ENCODE results near the gene SPATA21.

Gene SPATA21

DNA sequence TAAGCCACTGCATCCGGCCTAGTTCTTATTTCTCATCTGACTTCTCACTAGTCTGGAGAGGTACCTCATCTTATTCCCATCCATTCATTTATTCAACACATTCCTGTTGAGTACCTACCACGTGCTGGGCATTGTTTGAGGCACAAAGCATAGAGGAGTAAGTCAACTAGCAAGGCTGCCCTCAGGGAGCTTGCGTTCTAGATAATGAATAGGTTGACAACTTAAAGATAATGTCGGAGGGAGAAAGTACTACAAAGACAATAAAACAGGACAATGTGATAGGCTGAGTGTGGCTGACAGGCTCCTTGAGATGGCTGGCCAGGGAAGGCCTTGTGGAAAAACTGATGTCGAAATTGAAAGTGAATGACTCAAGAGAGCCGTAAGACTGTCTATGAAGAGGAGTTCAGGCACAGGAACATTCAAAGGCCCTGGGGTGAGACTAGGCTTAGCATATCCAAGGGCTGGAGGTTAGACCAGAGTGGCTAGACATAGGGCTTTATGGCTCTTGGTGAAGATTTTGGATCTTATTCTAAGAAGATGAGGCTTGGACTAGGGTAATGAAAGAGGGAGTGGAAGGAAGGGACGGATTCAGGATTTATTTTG is 18.3 kb downstream of the SPATA21 start:
- no peak for DNase-seq

DNA sequence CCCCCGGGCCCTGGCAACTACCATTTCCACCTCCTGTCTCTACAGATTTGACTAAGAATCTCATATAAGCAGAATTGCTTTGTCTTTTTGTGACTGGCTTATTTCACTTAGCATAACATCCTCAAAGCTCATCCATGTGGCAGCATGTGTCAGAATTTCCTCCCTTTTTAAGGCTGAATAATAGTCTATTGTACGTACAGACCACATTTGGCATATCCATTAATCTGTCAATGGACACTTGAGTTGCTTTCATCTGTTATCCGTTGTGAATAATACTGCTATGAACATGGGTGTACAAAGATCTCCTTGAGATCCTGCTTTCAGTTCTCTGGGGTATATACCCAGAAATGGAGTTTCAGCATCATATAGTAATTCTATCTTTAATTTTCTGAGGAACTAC is 24.0 kb downstream of the SPATA21 start:
- no peak for DNase-seq

DNA sequence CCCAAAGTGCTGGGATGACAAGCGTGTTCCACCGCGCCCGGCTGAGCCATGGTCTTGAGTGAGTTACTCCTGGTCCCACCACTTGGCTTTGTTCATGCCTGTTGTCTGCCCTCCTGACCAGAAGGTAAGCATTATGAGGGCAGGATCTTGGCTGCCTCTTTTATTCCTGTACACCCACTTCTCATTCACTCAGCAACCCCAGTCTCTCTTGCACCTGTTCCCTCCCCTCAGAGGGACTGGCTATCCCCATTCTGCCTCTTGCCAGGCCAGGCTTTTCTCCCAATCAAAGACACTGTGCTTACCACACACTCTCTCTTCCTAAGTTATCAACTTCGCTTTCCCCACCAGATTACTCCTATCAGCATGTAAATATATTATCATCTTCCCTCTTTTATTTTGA is 26.4 kb downstream of the SPATA21 start:
- no peak for DNase-seq

DNA sequence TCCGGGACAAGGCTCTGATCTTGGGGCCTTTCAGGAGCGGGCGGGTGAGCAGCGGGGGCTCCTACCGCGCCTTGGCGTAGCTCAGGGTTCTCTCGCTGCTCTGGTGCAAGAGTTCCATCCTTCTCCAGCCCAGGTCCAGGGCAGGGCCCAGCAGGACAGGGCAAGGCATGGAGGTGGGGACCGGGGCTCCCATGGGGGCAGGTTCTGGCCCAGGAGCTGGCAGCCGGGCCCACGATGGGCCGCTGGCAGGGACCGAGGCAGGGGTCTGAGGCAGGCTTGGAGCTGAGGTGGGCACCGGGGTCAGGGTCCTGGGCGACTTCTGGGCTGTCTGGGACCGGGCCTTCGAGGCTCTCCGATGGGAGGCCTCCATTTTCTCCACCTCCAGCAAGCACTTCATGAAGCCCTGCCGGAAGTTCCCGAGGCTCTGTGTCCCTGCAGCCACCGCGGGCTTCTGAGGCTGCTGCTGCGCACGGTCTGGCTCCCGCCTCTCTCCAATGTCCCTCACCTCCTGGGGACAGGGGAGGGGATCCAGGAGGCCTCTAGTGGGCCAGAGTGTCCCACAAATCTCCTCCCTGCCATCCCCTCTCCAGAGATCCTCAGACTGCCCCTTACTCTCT is 27.6 kb downstream of the SPATA21 start:
- DNase-seq, result no peak

DNA sequence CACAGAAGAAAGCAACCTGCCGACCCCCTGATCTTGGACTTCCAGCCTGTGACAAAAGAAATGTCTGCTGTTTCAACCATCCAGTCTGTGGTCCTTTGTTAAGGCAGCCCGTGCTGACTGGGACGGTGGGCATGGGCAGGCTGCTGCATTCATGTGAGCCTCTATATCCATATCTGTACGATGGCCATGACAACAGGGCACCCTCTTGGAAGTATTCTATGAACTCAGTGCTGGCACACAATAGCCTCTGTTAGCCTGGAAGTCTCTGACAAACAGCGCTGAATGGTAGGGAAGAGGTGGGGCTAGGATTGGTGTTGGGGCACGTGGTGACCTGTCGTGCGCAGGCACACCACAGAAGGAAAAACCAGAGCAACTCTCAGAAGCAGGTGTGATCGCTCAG is 30.4 kb downstream of the SPATA21 start:
- DNase-seq, result no peak

DNA sequence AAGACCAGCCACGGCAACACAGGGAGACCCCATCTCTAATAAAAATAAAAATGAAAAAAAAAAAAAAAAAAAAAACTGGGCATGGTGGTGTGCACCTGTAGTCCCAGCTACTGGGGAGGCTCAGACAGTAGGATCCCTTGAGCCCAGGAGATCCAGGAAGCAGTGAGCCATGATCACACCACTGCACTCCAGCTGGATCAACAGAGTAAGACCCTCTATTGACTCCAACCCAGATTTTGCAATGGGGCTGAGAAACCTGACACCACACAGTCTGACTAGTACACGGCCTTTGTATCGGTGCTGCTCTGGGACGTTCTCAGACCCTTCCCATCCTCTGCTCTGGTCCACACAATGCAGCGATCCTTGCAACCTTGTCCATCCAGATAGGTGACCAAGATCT is 31.8 kb downstream of the SPATA21 start:
- no peak for DNase-seq

DNA sequence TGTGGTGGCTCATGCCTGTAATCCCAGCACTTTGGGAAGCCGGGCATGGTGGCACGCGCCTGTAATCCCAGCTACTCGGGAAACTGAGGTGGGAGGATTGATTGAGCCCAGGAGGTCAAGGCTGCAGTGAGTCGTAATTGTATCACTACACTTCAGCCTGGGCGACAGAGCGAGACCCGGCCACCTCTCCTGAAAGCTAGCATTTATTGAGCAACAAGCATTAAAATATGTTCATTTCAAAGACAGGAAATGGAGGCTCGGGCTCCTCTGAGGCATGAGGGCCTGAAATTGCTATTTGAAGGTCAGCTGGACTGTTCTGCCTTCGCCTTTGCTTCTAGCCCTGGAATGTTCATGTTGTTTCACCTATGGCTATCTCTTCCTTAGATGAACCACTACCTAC is 34.5 kb downstream of the SPATA21 start:
- DNase-seq, result no peak

DNA sequence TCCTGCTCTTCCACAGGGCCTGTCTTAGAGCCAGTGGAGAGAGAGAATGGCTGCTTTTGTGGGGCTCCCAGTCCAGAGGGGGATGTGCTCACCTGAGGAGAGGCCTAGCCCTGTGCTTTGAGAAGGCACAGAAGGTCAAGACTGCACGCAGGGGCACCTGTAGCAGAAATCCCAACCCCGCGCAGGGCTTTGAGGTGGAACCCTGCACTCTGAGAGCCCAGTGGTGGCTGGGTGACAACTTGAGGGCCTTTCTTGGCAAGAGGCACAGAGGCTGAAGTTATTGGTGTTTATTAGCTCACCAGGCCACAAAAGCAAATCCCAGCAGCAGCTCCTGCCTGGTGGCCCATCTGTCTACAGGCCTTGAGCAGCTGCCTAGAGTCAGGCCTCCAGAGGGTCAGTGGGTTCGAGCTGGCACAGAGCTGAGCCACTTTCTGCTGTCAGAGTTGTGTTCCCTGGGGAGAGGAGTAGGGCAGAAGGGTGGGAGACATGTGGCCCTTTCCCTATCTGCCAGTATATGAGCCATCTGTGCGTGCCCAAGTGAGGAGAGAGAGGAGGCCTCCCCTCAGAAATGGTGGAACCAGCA is 38.8 kb downstream of the SPATA21 start:
- no peak for DNase-seq

DNA sequence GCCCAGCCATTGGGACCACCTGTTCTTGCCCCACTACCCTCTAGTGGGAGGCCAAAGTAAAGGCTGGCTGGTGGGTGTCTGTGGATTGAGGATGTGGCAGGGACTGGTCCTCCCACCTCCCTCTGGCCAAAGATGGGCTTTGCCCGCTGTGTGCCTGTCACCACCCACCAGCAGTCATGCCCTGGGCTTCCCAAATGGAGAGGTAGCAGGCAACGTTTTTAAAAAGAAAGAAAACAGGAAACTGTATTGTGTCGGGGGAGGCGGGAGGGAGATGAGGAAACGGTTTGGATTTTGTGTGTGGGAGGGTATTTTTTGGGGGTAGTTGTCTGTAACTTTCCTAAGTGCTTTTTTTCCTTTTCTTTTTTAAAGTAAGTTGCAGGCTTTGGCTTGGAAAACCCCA is 40.1 kb downstream of the SPATA21 start:
- DNase-seq, result no peak

DNA sequence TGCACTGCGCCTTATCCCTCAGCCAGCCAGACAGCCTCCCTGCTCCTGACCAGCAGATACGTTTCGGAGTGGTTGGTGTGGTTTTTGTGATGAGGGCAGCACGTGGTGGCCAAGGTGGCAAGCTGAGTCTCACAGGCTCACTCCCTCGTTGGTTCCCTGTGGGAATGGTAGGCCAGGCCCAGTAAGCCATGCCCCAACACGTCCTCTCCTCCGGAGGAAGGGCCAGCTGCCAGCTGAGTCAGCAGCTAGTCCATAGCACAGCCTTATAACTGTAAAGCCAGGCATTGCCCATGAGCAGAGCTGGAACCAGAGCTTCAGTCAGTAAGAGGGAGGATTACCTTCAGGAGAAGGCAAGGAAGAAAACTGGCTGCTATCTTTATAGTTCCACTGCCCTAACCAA is 40.6 kb downstream of the SPATA21 start:
- no peak for DNase-seq

DNA sequence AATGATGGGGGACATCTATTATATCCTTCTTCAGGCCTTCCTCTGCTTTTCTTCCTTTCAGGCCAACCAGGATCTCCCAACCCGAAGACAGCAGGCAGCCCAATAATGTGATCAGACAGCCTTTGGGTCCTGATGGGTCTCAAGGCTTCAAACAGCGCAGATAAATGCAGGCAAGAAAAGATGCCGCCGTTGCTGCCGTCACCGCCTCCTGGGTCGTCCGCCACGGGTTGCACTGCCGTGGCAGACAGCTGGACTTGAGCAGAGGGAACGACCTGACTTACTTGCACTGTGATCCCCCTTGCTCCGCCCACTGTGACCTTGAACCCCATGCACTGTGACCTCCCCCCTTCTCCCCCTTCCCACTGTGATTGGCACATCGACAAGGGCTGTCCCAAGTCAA is 42.2 kb downstream of the SPATA21 start:
- no peak for DNase-seq

DNA sequence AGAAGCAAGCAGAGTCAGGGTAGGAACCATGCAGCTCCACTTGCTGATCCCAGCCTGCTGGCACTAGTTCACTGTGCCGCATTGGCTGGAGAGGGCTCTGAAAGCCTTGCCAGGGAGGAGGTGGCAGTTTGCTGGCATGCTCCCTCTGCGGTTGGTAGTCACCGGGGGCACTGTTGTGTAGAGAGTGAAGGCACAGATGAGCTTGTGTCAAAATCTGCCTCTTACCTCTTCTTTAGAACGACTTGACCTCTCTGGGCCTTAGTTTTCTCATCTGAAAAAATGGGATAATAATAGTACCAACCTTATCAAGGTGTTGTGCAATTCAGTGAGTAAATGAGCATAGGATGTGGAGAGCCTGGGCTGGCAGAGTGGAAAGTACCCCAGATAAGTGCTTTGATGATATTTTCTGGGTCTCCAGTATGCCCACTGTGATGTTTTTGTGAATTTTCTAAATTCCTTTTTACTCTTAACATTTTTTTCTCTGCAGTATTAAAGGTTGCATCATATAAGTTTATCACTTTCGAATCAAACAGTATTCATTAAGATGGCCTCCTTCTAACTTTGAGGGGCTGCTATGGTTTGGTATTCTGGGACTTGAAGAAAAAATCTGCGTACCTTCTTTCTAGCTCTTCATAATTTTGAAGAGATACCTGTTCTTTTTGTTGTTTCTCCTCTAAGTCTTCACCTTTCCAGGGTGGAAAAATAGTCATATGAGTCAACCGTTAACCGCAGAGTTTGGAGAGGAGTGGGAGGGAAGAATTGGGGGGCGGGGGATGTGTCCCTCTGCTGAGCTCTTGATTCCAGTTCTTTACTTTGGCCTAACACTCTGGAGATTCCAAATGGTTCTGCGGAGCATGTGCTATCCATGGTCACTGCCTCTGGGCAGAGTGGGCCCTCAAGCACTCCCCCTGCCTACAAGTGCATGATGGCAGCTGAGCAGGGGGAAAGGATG is 43.4 kb downstream of the SPATA21 start:
- no peak for DNase-seq

DNA sequence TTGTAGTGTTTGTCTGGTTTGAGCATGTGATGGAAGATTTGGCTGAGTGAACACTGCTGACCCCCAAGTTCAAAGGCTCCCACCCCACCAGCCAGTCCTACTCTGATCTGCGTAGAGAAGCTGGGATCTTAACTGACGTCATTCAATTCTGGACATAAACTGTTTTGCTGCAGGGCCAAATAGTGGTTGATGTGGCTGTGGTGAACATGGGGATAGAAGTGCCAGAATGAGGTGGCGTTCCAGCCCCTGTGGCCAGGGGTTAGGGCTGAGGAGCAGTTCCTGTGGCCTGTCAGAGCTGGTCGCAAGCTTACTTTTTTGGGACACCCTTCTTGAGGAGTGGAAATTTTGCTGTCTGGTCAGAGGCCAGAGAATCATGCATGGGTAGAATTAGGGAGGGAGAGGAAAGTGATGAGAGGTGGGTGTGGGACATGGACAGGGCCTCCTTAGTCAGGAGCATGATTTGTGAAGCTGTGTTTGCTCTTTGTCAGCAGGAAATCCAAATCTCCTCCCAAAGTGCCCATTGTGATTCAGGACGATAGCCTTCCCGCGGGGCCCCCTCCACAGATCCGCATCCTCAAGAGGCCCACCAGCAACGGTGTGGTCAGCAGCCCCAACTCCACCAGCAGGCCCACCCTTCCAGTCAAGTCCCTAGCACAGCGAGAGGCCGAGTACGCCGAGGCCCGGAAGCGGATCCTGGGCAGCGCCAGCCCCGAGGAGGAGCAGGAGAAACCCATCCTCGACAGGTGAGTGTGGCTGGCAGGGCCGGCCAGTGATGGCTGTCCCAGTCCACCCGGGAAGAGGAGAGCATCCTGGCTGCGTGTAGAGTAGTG is 44.3 kb downstream of the SPATA21 start:
- DNase-seq, result no peak

DNA sequence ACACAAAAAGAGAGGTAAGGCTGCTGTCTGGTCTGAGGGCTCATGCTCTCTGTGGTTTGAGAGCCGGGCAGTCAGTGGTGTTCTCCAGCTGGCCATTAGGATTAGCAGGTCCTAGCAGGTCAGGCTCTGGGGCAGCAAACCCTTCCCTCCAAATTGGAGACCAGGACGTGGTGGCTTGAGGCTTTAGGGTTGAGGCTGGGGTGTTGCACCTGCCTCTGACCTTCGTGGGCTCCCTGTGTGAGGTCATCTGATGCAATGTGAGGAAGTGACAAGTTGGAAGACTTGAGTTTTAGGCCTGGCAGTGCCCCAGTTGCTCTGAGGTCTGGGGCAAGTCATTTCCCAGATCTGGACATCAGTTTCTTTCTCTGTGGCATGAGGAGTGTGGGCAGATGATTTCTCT is 45.8 kb downstream of the SPATA21 start:
- DNase-seq, result no peak

DNA sequence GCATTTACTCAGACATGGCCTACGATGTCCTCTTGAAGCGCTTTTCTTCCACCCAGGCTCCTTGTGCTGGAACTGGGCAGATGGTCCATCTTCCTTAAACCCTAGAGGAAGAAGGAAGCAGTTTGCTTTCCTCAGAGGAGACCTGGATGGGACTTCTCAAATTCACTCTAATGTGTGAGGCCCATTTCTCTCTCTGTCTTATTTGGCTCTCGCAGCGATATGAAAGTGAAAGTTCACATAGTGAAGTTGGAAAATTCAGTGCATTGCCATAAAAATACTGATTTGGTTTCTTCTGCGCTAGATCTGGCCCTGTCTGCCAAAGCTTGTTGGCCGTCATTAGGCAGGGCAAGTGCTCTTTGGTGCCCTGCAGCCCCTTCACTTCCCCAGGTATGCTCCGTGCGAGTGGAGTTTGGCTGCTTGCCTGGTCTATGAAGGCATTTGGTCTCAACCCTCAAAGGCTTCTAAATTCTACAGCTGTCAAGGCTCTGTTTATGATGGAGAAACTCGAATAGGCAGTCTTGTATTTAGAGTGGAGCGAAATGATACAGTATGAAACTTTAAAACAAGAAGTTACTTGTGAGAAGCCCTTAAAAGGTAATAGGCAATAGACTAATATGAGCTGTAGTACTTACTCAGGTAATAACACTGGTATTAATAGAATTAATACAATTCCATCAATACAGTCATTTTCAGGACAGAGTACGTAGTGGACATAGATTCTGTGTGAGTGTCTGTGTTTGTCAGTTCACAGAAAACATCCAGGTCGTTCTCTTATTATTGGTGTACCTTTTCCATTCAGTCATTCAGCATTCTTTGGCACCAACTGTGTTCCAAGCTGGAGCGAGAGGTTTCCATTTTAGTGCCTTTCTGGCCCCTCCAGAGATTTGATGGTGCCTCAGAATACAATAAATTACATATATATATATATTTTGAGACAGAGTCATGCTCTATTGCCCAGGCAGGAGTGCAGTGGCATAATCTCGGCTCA is 49.7 kb downstream of the SPATA21 start:
- DNase-seq, result no peak

DNA sequence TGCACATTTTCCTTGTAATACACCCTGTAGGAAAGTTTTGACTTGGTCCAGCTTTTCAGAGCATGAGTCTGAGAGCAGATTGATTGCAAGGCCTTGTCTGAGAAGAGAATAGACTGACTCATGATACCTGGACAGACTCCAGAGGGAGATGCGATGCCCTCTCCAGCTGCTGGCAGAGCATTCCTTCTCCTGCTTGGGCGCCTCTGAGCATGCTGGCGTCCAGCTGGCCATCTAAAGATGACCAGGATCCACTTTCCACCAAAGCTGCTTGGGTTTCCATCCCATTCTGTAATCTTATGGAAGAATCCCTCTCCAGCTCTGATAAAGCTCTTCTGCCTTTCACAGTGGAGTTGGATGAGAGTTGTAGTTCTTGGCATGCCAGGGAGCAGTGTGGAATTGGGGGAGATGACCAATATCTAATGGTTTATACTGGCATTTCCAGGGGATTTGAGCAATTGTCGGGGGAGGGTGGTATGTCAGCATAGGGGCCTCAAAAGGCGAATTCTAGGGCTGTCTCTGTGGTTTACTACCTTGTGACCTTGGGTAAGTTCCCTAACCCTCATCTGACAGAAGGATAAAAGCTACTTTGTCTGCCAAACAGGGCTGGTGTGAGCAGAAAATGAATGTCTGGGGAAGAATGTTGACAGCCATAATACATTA is 50.6 kb downstream of the SPATA21 start:
- no peak for DNase-seq

DNA sequence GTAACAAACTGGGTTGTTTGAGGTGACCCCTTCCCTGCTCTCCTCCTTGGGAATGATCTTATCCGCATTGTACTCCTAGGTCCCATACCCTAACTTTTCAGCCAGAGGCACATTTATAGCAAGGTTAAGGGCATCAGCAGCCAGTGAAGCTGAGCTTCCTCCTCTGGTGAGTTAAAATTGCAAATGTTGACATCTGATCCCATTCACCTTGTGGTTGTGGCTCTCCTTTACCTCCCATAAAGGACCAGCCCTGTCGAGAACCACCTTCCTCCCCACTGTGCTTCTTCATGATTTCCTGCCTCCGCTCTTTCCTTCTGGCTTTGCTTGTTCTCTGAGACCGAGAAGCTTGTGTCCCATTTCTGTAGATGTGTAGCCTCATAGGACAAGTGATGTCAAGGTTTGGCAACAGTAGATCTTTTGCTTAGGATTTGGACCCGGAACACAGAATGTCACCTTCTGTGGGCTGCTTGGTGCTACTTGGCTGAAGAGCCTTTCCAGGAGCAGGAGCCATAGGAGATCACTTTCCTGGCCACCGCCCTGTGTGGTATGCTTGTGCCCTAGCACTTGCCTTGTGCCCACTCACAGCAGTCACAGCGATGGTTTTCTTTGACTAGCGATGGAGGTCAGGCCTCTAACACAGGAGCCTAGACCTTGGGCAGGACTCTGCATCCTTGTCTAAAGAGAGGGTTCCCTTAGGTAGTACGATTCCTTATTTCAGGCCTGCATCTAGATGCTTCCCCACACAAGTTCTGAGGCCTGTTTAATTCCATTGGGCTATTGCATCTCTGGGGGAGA is 51.4 kb downstream of the SPATA21 start:
- DNase-seq, result no peak

DNA sequence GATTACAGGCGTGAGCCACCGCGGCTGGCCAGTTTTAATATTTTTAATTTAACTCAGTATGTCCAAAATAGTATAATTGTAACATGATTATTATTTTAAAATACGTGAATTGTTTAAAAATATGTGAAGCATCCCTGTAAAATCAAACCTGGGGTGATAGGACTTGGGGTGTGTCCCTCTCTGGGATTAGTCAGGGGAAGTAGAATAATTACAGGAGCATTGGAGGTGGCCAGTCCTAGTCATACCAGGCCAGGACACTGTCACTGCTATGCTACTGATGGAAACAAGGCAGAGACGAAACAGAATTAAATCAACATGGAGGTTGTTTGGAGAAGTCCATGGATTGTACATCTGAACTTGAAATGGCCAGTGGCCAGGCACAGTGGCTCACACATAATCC is 53.3 kb downstream of the SPATA21 start:
- DNase-seq, result no peak

DNA sequence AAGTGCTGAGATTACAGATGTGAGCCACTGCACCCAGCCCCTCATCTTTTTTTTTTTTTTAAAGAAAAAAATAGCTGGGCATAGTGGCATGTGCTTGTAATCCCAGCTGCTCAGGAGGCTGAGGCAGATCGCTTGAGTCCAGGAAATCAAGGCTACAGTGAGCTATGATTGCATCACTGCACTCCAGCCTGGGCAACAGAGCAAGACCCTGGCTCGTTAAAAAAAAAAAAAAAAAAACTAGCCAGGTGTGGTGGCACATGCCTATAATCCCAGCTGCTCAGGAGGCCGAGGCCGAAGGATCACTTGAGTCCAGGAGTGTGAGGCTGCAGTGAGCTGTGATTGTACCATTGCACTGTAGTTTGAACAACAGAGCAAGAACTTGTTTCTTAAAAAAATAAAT is 56.4 kb downstream of the SPATA21 start:
- no peak for DNase-seq

DNA sequence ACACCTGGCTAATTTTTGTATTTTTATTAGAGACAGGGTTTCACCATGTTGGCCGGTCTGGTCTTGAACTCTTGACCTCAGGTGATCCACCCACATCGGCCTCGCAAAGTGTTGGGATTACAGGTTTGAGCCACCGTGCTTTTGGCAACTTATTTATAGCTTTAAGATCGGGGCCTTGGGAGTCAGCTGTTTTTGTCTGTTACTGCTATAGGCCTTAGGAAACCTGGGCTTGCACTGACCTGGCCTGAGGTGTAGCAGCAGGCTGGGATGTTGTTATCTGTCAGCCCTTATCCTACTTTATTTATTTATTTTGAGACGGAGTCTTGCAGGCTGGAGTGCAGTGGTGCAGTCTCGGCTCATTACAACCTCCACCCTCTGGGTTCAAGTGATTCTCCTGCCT is 58.8 kb downstream of the SPATA21 start:
- no peak for DNase-seq

Measured in activated gamma-delta T cell treated with Interleukin-2 at 50 U/mL for 16 hours (primary cell).